HG02759 (cell line): ENCODE data around the gene TRMT61A.

Experiments used
- ATAC-seq: cut with Tn5 transposase; IDR thresholded peaks from one replicate; pipeline ENCODE4 v1.9.1; 2021; ENCODE audit warnings: mild to moderate bottlenecking, moderate library complexity; ENCODE audit not compliant: unreplicated experiment

The TRMT61A gene

GRCh38 chr14:103533999-103534575, 5.1 kb downstream of the TRMT61A start:
- no peak for ATAC-seq

GRCh38 chr14:103534576-103535061, 5.6 kb downstream of the TRMT61A start:
- ATAC-seq: no peak

- ATAC-seq: no peak
Observed at GRCh38 chr14:103535081-103535890, 6.3 kb downstream of the TRMT61A start.

- ATAC-seq: no peak
Observed at GRCh38 chr14:103535891-103536565, 7.0 kb downstream of the TRMT61A start.

GRCh38 chr14:103536693-103537092, 7.7 kb downstream of the TRMT61A start:
- no peak for ATAC-seq

- ATAC-seq: no peak
Observed at GRCh38 chr14:103537175-103537990, 8.4 kb downstream of the TRMT61A start.

GRCh38 chr14:103538291-103539055, 9.5 kb downstream of the TRMT61A start:
- ATAC-seq: no peak

GRCh38 chr14:103539056-103539825, 10.2 kb downstream of the TRMT61A start:
- ATAC-seq: no peak

GRCh38 chr14:103540821-103541708, 12.1 kb downstream of the TRMT61A start:
- ATAC-seq: no peak

GRCh38 chr14:103541709-103542604, 13.0 kb downstream of the TRMT61A start:
- ATAC-seq: no peak

- ATAC-seq: no peak
Observed at GRCh38 chr14:103542605-103543088, 13.7 kb downstream of the TRMT61A start.

GRCh38 chr14:103543140-103543539, 14.1 kb downstream of the TRMT61A start:
- ATAC-seq: no peak

GRCh38 chr14:103543721-103544387, 14.9 kb downstream of the TRMT61A start:
- no peak for ATAC-seq

- ATAC-seq: no peak
Observed at GRCh38 chr14:103544388-103545218, 15.6 kb downstream of the TRMT61A start.

- ATAC-seq: no peak
Observed at GRCh38 chr14:103545219-103545914, 16.4 kb downstream of the TRMT61A start.
